WTC11 (cell line): ENCODE data around the gene AGTRAP. TPM values are rescaled to one million over a fixed set of nuclear protein-coding genes. Genes with fewer than 3 reads are reported as not detected.

Experiments used
- ATAC-seq: fragments of 200-7000 bp; cut with Tn5 transposase; 2 replicates; pipeline ENCODE4 v1.10.0; 2021; ENCODE audit warnings: mild to moderate bottlenecking, moderate library complexity
- CTCF ChIA-PET: fragments of 300-600 bp; sonication (Branson Sonifier 250); formaldehyde crosslinking; loops from one replicate; lab custom pipeline; 2021; ENCODE audit warnings: antibody characterized with exemption; lab: Charles Lee
- POLR2A ChIA-PET: fragments of 350-600 bp; sonication (Branson Sonifier 250); formaldehyde crosslinking; loops from one replicate; lab custom pipeline; 2021; ENCODE audit warnings: antibody characterized with exemption; lab: Charles Lee
- DNase-seq: peaks from one replicate; pipeline ENCODE4 v3.0.0; 2021; ENCODE audit warnings: low spot score
- H3K27ac Mint-ChIP-seq: 2 replicates; pipeline ENCODE4 v1.8.0; 2021; ENCODE audit warnings: mixed read lengths
- H3K27me3 Mint-ChIP-seq: 2 replicates; pipeline ENCODE4 v1.8.0; 2021; ENCODE audit warnings: low read depth, mild to moderate bottlenecking, moderate library complexity, mixed read lengths
- H3K36me3 Mint-ChIP-seq: 2 replicates; pipeline ENCODE4 v1.8.0; 2021; ENCODE audit warnings: mixed read lengths
- H3K4me1 Mint-ChIP-seq: 2 replicates; pipeline ENCODE4 v1.8.0; 2022; ENCODE audit warnings: mixed read lengths
- H3K4me3 Mint-ChIP-seq: 2 replicates; pipeline ENCODE4 v1.8.0; 2021; ENCODE audit warnings: mild to moderate bottlenecking, moderate library complexity, mixed read lengths
- H3K9me3 Mint-ChIP-seq: 2 replicates; pipeline ENCODE4 v1.8.0; 2021; ENCODE audit warnings: mixed read lengths
- TEAD1 ChIP-seq: sonication (generic); formaldehyde crosslinking; IDR thresholded peaks from 2 replicates; pipeline ENCODE4 v1.8.0; 2022; ENCODE audit warnings: mild to moderate bottlenecking, missing genetic modification reagents
- ZNF263 ChIP-seq: sonication (generic); formaldehyde crosslinking; IDR thresholded peaks from 2 replicates; pipeline ENCODE4 v1.8.1; 2022; ENCODE audit warnings: low read depth, mild to moderate bottlenecking, moderate library complexity, missing genetic modification reagents
- total RNA-seq: library from RNA; stranded (reverse); gene quantifications from 3 replicates; pipeline ENCODE4 v1.2.3, GENCODE V29; 2021

Gene AGTRAP
- total RNA-seq, 1 experiment from 2014 or later: 81.6 TPM

- POLR2A ChIA-PET: no interaction called here
- H3K4me1 Mint-ChIP-seq: peaks cover 33% of the 10 kb centered on the region
- ATAC-seq (no peak), DNase-seq (no peak)
- CTCF ChIA-PET: no interaction called here
- TF ChIP-seq ZNF263 (CRISPR knock-in tag): no peak
- TF ChIP-seq TEAD1 (CRISPR knock-in tag): no peak
- H3K36me3 Mint-ChIP-seq: peaks cover 25% of the 10 kb centered on the region
- H3K4me3 Mint-ChIP-seq: no peak overlapping the region
- H3K9me3 Mint-ChIP-seq: no peaks in the 10 kb centered on the region
- no peak overlapping the region for H3K27ac Mint-ChIP-seq
- no peaks in the 10 kb centered on the region for H3K27me3 Mint-ChIP-seq
Observed at GRCh38 chr1:11800391-11800755, 64.4 kb downstream of the AGTRAP start.

Other genes starting within 250 kb of the AGTRAP start
- gene FBXO2, start 81.7 kb upstream of the AGTRAP start, total RNA-seq: 58.2 to 68.2 TPM (median 63.7 TPM) in 3 replicates
- 34.9 to 45.6 TPM (median 40.6 TPM) in 3 replicates for gene FBXO44, start 81.3 kb upstream of the AGTRAP start, total RNA-seq
- gene FBXO6, start 71.9 kb upstream of the AGTRAP start, total RNA-seq: 0.74 to 1.3 TPM (median 1.1 TPM) in 3 replicates
- gene MAD2L2, start 55.0 kb upstream of the AGTRAP start, total RNA-seq: 283 to 312 TPM (median 305 TPM) in 3 replicates
- gene DRAXIN, start 44.4 kb upstream of the AGTRAP start, total RNA-seq: 12.0 to 13.4 TPM (median 13.3 TPM) in 3 replicates
- 1.2 to 3.1 TPM (median 2.8 TPM) in 3 replicates for gene C1orf167, start 26.1 kb downstream of the AGTRAP start, total RNA-seq
- gene MTHFR, start 69.8 kb downstream of the AGTRAP start, total RNA-seq: 19.4 to 23.4 TPM (median 22.6 TPM) in 3 replicates
- 20.0 to 22.3 TPM (median 20.8 TPM) in 3 replicates for gene CLCN6, start 70.1 kb downstream of the AGTRAP start, total RNA-seq
- not detected in 3 replicates for gene NPPA, start 111.6 kb downstream of the AGTRAP start, total RNA-seq
- 0.27 TPM in 1 of 3 replicates, not detected in the others for gene NPPB, start 122.8 kb downstream of the AGTRAP start, total RNA-seq
- gene KIAA2013, start 190.3 kb downstream of the AGTRAP start, total RNA-seq: 45.3 to 50.2 TPM (median 45.6 TPM) in 3 replicates
- gene PLOD1, start 198.6 kb downstream of the AGTRAP start, total RNA-seq: 46.9 to 73.8 TPM (median 67.3 TPM) in 3 replicates
- gene MFN2, start 244.3 kb downstream of the AGTRAP start, total RNA-seq: 56.8 to 63.0 TPM (median 59.8 TPM) in 3 replicates